ENCODE measurements around the gene LUZP4.

DNA sequence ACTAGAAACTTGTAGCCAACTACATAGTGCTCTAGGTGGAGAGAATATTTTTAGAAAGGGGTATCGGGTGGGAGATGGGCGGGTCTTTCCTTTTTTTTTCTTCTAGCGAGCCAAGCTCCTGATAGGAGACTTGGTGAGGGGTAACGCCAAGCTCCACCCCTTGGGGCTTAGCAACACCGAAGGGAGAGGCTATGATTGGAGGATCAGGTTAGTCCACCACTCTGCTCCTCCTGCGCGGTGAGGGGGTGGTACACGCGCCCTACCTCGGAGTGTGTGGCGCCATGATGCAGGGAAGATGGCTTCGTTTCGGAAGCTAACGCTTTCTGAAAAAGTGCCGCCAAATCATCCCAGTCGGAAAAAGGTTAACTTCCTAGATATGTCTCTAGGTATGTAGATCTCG is at the start of gene LUZP4:
- TF ChIP-seq POLR2A (IDR thresholded peaks at IDR 0.05; ENCODE audit: low read length) (no peak), GATA1 (IDR thresholded peaks at IDR 0.05; ENCODE audit: low read depth, low read length) (no peak)

All from erythroblast (primary cell).